HT-29 (cell line): ENCODE data around the gene HINT3. TPM values are rescaled to one million over a fixed set of nuclear protein-coding genes. Genes with fewer than 3 reads are reported as not detected.
"Not testable (repeated sequence)": the region's sequence is repeated elsewhere in the genome, so short reads cannot be mapped to it uniquely, and the experiment has no call there.

ENCODE experiments used
- DNase-seq: peaks from one replicate; pipeline ENCODE4 v3.0.0-alpha.2; 2015; ENCODE audit warnings: low spot score
- total RNA-seq: library from RNA; depleted of rRNA; stranded (reverse); fragments of >200 nt; shearing (Covaris generic); gene quantifications from 2 replicates; pipeline ENCODE4 v1.2.3, GENCODE V29; 2014; rRNA removed

The HINT3 gene
- 7.1 and 8.9 TPM in 2 replicates for total RNA-seq

DNA sequence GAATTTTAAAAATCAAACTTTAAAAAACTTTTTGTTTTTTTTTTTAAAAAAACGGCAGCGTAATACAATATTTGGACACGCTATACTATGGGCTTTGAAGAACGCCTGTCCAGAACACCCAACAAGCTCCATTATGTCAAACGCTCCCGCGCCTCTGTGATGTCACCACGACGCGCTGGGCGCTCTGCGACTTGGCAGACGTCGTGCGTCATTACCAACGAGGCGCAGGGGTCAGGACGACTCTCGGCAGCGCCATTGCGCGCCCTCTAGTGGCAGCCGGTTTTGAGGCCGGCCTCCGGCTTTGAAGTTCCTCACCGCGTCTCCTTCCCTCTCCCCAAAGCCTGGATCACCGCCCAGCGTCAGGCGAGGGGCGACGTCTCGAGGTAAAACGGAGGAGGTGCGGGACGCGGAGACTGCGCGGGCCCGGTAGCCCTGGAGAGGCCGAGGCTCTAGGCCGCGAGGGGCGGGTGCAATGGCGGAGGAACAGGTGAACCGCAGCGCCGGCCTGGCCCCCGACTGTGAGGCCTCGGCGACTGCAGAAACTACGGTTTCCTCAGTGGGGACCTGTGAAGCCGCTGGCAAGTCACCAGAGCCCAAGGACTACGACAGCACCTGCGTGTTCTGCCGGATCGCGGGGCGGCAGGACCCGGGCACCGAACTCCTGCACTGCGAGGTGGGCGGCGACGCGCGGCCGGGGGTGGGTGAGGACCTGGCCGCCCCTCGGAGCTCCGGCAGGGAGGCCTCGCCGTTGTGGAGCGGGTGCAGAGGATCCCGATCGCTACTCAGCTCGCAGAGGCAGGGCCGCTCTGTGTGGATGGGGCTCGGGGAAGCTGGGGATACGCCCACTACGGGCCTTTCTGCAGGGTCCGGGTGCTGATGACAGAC is at the start of gene HINT3:
Gene HINT3 (plus strand): TSS at position 265 of the 885 bp plus-strand sequence. CDS start 208 bp downstream, at position 473.
- DNase-seq, result peak; percentile 99

- DNase-seq, result no peak
These were observed 46.0 kb upstream of the HINT3 start for GRCh38 chr6:125910527-125910926.

- DNase-seq, result not testable (repeated sequence)
These were observed 45.5 kb upstream of the HINT3 start for GRCh38 chr6:125911051-125911451.

GRCh38 chr6:125912430-125912829 is 44.1 kb upstream of the HINT3 start:
- not testable (repeated sequence) for DNase-seq

DNA sequence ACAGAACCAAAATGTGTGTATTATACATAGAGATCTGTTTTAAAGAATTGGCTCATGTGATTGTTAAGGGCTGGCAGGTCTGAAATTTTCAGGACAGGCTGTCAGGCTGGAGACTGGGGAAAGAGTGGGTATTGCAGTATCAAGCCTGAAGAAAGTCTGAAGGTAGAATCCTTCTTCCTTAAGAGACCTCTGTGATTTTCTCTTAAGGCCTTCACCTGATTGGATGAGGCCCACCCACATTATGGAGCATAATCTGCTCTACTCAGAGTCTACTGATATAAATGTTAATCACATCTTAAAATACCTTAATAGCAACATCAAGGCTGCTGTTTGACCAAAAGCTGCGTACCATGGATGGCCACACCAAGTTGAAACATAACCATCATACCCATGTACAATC is 43.4 kb upstream of the HINT3 start:
- no peak for DNase-seq

GRCh38 chr6:125913864-125914351 is 42.7 kb upstream of the HINT3 start:
- DNase-seq, result peak; percentile 88

GRCh38 chr6:125918230-125918629 is 38.3 kb upstream of the HINT3 start:
- no peak for DNase-seq

DNA sequence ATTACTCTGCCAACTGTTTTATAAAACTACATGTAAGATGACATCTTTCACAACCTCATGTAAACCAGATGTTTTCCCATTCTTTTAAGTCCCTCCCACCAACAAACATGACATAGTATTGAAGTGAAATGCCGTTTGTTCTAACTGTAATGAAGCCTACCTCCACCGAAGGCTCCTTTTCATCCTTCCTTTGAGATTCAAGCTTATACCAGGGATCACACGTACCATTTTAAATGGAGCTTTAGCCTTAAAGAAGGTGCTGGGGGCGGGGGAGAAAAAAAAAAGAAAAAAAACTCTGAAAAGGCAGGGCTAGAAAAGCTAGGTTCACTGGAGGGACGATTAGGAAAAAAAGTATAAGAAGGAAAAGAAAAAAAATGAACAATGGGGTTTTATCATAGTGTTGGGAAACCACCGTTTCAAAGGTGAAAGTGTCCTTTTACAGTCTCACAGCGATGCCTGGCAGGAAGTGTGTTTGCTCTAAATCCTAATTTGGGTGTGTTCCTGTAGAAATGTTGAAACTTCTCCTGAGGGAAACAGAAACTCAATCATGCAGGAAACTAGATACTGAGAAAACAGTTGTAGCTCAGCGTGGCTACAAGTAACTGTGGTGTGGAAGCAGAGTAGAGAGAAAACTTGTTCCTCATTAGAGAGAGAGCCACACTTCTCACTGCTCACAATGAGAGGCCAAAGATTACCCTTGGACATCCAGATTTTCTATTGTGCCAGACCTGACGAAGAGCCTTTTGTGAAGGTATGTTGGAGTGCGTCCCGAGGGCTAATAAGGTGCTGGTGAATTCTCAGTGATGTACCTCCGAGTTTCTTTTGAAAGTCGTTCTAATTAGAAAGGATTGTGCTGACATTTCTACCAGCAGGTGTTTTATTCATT is 37.6 kb upstream of the HINT3 start:
- DNase-seq, result peak; percentile 59

GRCh38 chr6:125919618-125920017 is 37.0 kb upstream of the HINT3 start:
- DNase-seq, result no peak

DNA sequence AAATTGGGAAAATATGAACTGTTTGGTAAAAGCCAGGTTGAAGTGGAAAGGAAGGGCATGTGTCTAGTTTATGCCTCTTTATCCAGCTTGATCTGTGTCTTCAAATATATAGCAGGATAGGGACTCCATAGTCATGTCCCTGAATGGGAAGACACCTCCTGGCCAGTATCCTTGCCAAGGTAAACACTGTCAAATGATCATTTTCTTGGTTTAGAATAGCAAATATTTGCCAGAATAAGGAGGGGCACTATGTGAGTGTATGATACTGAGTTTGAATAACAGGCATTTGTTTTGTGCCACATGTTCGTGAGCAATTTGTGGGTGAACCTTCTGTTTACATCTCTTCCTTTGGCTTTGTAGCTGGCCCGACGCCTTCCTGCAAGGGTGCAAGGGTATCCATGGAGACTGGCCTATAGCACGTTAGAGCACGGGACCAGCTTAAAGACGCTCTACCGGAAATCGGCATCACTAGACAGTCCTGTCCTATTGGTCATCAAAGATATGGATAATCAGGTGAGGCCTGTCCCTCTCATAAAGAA is 34.2 kb upstream of the HINT3 start:
- DNase-seq, result no peak

DNA sequence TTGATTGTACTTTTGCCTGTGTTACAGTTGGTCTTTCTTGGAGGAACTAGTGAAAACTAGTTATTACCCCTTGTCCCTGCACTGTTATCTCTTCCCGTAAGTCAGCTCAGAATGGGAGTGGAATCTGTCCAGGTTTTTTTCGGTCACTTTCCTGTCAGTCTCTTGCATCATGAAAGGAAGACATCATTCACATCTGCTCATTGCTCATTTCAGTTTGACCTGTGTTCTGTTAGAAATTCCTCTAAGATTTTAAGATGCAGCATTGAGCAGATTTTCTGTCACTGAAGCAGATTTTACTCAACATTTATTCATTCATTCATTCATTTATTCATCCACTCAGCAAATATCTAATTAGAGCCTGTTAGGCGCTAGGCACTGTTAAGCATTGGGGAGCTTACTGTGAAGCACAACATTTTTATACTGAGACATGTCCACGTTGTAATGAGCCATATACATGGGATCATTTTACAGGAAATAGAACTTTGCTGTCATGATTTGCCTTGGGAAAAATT is 33.1 kb upstream of the HINT3 start:
- DNase-seq, result no peak

- no peak for DNase-seq
These were observed 32.4 kb upstream of the HINT3 start for GRCh38 chr6:125924169-125924568.

DNA sequence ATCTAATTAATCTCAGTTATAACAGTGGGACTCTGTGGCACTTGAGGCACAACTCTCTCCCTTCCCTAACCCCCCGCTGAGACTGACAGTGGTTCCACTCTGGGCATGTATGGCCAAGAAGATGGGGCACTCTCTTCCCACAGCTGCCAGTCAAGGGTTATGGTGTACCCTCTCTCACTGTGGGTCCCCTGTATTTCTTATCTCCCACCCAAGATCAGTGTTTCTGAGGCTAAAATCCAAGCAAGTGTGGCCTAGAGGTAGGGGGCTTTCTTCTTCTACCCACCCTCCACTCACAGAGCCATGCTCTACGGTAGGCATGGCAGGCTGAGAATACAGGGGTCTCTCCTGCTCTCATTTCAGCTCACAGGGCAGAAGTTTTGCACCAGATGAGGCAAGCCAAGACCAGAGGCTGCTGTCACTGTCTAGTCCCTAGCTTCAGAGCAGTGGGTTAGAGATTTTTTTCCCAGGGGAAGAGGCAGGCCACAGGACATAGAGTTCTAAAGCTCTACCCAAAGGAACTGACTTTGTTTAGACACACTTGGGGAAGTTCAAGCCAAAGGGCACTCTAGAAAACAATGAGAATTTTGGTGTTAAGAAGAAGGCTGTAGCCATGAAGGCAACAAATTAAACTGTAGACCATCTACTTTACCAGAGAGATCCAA is 31.7 kb upstream of the HINT3 start:
- DNase-seq, result no peak

GRCh38 chr6:125926711-125927110 is 29.9 kb upstream of the HINT3 start:
- no peak for DNase-seq

GRCh38 chr6:125927761-125928160 is 28.8 kb upstream of the HINT3 start:
- DNase-seq, result no peak

- no peak for DNase-seq
These were observed 25.7 kb upstream of the HINT3 start for GRCh38 chr6:125930765-125931418.

GRCh38 chr6:125931733-125932450 is 24.7 kb upstream of the HINT3 start:
- no peak for DNase-seq

DNA sequence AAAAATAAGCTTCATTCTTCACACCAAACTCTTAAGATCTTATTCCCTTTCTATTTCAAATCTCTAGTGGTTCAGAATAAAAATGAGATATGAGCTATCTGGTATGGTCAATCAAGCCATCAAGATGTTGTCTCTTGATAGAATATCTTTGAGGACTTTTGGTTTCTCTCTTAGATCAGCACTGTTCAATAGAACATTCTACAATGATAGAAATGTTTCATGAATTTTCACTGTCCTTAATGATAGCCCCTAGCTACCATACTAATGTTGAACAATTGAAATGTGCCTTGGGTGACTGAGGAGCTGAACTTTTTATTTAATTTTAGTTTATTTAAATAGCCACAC is 24.1 kb upstream of the HINT3 start:
- DNase-seq, result no peak

DNA sequence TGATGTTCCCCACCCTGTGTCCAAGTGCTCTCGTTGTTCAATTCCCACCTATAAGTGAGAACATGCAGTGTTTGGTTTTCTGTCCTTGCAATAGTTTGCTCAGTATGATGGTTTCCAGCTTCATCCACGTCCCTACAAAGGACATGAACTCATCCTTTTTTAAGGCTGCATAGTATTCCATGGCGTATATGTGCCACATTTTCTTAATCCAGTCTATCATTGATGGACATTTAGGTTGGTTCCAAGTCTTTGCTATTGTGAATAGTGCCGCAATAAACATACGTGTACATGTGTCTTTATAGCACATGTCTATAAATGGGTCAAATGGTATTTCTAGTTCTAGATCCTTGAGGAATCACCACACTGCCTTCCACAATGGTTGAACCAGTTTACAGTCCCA is 21.1 kb upstream of the HINT3 start:
- not testable (repeated sequence) for DNase-seq

GRCh38 chr6:125939026-125939425 is 17.5 kb upstream of the HINT3 start:
- no peak for DNase-seq
